Uterus (tissue), 4 donors: ENCODE data around the gene ACIN1. TPM values are rescaled to one million over a fixed set of nuclear protein-coding genes. Genes with fewer than 3 reads are reported as not detected.

Source experiments
- DNase-seq, 2 donors: peaks; one replicate each; pipeline ENCODE4 v3.0.0-alpha.2; 2019 to 2020
- H3K27ac ChIP-seq, 2 donors: fragments of 200-600 bp; sonication (generic); 1 replicate in 1 of 2; 2 replicates in 1 of 2; pipeline ENCODE4 v1.5.1; 2016 to 2018
- H3K27me3 ChIP-seq, 2 donors: fragments of 200-600 bp; sonication (generic); one replicate each; pipeline ENCODE4 v1.5.1; 2018 to 2019; ENCODE audit warnings: control low read depth in 1 of 2
- H3K36me3 ChIP-seq, 2 donors: fragments of 200-600 bp; sonication (generic); one replicate each; pipeline ENCODE4 v1.5.1; 2019; ENCODE audit warnings: control low read depth in 1 of 2
- H3K4me1 ChIP-seq, 2 donors: fragments of 200-600 bp; sonication (generic); one replicate each; pipeline ENCODE4 v1.5.1; 2018 to 2019; ENCODE audit warnings: control low read depth in 1 of 2
- H3K4me3 ChIP-seq, 2 donors: fragments of 200-600 bp; sonication (generic); 1 replicate in 1 of 2; 2 replicates in 1 of 2; pipeline ENCODE4 v1.5.1; 2018 to 2019; ENCODE audit warnings: mild to moderate bottlenecking in 1 of 2
- H3K9me3 ChIP-seq, 2 donors: fragments of 200-600 bp; sonication (generic); one replicate each; pipeline ENCODE4 v1.5.1; 2019; ENCODE audit warnings: control low read depth in 1 of 2
- POLR2A ChIP-seq, 2 donors: fragments of 450-650 bp; IDR thresholded peaks; one replicate each; pipeline ENCODE4 v1.6.1; 2016; ENCODE audit warnings: antibody characterized with exemption in 2 of 2, mild to moderate bottlenecking in 1 of 2, moderate library complexity in 1 of 2
- intact Hi-C: fragments of 100-400 bp; cut with DNase I; formaldehyde crosslinking; loops from one replicate; pipeline ENCODE4 v1.15.1; 2023; ENCODE audit warnings: low total_unique reads
- total RNA-seq, 4 donors: library from RNA; depleted of rRNA in 3 of 4; stranded (reverse); fragments of >200 nt in 3 of 4; gene quantifications; one replicate each; pipeline versions ENCODE4 v1.1.0 to v1.2.4, GENCODE V29; 2014 to 2023
- TF ChIP-seq, protein P1 (sequence below), 4 experiments: fragments of 200-600 bp in 2 of 4; fragments of 450-650 bp in 2 of 4; sonication (generic) in 2 of 4; IDR thresholded peaks; one replicate each; pipeline ENCODE4 v1.5.1; 2016 to 2019; ENCODE audit warnings: antibody characterized with exemption in 4 of 4, mild to moderate bottlenecking in 2 of 4, moderate library complexity in 1 of 4
- donor health status: DM: yes; HTN: yes; CAD: no.

ACIN1 gene
- total RNA-seq, 4 donors from 2014 or later, result 52.3 to 194 (median 77.1) TPM

DNA sequence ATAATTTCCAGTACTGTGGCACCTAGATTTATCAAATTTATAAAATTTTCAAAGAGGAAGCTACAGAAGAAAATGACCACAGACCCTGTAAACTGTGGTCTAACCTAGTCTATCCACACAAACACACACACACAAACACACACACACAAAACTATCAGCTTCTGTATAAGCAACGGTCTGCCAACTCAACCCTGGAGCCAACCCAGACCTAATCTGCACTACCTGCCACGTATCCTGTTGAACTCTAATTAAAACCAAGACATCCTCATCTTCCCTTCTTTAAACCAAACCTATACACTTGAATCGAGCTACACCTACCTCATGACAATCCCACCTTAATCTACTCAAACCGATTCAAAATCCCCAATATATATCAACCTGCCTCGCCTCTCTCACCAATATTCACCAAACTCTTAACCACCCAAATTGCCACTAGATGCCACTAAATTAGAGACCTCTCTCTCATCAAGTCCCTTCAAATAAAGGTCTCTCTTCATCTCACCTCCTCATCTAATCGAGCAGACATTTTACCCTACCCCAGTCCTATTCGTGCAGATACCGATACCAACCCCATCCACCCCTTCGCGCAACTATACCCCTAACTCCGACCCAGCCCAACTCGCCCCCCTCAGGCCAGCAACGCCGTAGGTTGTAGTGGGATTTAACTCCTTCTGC is 808 bp downstream of the ACIN1 start:
- H3K36me3 ChIP-seq, result no peaks in the 10 kb centered on the region
- TF ChIP-seq, protein P1, sequence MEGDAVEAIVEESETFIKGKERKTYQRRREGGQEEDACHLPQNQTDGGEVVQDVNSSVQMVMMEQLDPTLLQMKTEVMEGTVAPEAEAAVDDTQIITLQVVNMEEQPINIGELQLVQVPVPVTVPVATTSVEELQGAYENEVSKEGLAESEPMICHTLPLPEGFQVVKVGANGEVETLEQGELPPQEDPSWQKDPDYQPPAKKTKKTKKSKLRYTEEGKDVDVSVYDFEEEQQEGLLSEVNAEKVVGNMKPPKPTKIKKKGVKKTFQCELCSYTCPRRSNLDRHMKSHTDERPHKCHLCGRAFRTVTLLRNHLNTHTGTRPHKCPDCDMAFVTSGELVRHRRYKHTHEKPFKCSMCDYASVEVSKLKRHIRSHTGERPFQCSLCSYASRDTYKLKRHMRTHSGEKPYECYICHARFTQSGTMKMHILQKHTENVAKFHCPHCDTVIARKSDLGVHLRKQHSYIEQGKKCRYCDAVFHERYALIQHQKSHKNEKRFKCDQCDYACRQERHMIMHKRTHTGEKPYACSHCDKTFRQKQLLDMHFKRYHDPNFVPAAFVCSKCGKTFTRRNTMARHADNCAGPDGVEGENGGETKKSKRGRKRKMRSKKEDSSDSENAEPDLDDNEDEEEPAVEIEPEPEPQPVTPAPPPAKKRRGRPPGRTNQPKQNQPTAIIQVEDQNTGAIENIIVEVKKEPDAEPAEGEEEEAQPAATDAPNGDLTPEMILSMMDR (IDR thresholded peaks at IDR 0.05), result peak in 1 of 4 experiments; percentile 11
- TF ChIP-seq POLR2A (IDR thresholded peaks at IDR 0.05), result no peak

DNA sequence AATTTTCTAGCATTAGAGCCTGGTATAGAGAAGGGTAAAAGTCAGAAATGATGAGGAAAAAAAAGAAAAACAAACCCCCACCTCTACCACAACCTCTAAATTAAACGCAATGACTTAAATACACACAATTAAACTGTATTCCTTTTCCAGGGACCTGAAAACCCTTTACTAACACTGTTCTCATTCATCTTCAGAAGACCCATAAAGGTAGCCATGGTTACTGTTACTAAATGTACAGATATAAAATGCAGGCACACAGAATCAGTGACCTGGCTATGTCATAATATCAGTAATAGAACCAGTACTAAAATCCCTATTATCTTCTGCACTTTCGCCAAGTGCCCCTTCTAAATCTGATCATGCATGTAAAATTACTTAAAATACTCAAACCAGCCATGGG is 1.4 kb downstream of the ACIN1 start:
- H3K27ac ChIP-seq, result peak overlapping the region; percentile 99 to 100
- no peaks in the 10 kb centered on the region for H3K27me3 ChIP-seq
- peak overlapping the region in 1 of 2 donors; percentile 92 for H3K4me3 ChIP-seq
- H3K4me1 ChIP-seq, result no peaks in the 10 kb centered on the region
- intact Hi-C loops, result no loop called here
- H3K9me3 ChIP-seq, result no peaks in the 10 kb centered on the region
- no peaks in the 10 kb centered on the region for H3K36me3 ChIP-seq
- no peak for DNase-seq
- TF ChIP-seq, protein P1 (IDR thresholded peaks at IDR 0.05), result no peak
- no peak for TF ChIP-seq POLR2A (IDR thresholded peaks at IDR 0.05)

More for the DNA sequence above, 808 bp downstream of the ACIN1 start:
- H3K9me3 ChIP-seq, result no peaks in the 10 kb centered on the region
- no peak for DNase-seq
- H3K4me3 ChIP-seq, result peak overlapping the region; percentile 92 to 99
- intact Hi-C loops, result no loop called here
- H3K4me1 ChIP-seq, result no peaks in the 10 kb centered on the region
- no peaks in the 10 kb centered on the region for H3K27me3 ChIP-seq
- peak overlapping the region; percentile 99 to 100 for H3K27ac ChIP-seq

DNA sequence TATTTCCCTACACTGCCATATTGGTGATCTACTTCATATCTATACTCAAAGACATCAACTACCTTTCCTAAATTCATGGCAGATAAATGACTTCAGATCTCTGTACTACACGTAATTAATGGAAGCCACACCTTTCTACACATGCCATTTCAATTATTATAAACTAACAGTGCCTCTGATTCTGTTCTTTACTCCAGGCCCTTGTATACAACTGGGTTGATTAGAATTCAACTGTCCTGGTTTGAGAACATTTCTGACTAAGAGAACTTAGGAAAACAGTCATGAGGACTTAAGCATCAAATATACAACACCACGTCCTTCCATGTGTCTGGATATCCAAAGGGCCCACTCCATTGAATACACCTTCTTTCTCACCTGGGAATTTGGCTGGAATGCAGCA is 1.8 kb downstream of the ACIN1 start:
- no peak for TF ChIP-seq POLR2A (IDR thresholded peaks at IDR 0.05)
- TF ChIP-seq, protein P1 (IDR thresholded peaks at IDR 0.05), result no peak
- no peak for DNase-seq
- Histone ChIP-seq H3K4me1 (no peaks in the 10 kb centered on the region), H3K27ac (no peak overlapping the region), H3K27me3 (no peaks in the 10 kb centered on the region), H3K36me3 (no peaks in the 10 kb centered on the region), H3K4me3 (no peak overlapping the region), H3K9me3 (no peaks in the 10 kb centered on the region)
- intact Hi-C loops, result no loop called here

DNA sequence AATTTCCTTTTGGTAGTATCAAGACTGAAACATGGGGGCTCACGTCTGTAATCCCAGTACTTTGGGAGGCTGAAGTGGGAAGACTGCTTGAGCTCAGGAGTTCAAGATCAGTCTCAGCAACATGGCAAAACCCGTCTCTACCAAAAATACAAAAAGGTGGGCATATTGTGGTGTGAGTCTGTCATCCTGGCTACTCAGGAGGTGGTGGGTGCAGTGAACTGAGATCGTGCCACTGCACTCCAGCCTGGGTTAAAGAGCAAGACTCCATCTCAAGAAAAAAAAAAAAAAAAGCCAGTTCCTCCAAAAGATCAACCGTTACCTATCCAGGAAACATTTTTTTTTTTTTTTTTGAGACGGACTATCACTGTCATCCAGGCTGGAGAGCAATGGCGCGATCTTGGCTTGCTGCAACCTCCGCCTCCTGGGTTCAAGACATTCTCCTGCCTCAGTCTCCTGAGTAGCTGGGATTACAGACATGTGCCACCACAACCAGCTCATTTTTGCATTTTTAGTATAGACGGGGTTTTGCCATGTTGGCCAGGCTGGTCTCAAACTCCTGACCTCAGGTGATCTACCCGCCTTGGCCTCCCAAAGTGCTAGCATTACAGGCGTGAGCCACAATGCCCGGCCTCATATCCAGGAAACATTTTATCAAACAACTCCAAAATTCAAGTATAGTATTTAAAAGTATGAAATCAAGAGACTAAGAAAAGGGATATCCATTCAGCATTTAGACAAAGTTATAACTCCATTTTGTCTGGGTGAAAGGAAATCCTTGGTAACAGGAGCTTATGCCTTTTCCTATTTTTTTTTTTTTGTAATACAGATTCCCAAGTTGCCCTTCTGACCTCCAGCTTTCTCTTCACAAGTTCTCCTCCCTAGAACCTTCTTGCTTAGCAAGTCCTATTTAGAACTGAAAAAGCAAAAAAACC is 3.4 kb downstream of the ACIN1 start:
- no peaks in the 10 kb centered on the region for H3K36me3 ChIP-seq
- DNase-seq, result no peak

DNA sequence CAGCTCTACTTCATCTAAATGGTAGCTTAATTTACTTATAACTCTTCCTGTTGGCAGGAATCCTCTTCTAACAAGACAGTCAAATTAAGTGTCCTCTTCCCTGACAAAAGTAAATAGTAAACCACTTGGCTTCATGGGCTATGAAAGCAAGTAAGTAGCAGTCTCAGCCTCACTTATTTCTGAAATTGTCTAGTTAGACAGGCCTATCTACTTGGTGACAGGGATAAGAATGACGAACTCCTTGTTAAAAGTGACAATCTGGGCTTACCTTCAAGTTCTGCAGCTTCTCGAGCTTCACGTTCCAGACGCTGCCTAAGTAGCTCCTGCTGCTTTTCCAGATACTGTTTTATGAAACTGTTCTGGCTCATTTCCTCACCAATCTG is 4.7 kb downstream of the ACIN1 start:
- H3K4me1 ChIP-seq, result no peaks in the 10 kb centered on the region
- DNase-seq, result no peak
- no peaks in the 10 kb centered on the region for H3K9me3 ChIP-seq
- H3K27me3 ChIP-seq, result no peaks in the 10 kb centered on the region
- no peak overlapping the region for H3K27ac ChIP-seq
- TF ChIP-seq, protein P1 (IDR thresholded peaks at IDR 0.05), result no peak
- no peak for TF ChIP-seq POLR2A (IDR thresholded peaks at IDR 0.05)
- intact Hi-C loops, result no loop called here
- H3K36me3 ChIP-seq, result no peaks in the 10 kb centered on the region
- H3K4me3 ChIP-seq, result no peak overlapping the region

More for the DNA sequence above, 3.4 kb downstream of the ACIN1 start:
- no peaks in the 10 kb centered on the region for H3K4me1 ChIP-seq
- no peaks in the 10 kb centered on the region for H3K27me3 ChIP-seq
- no peaks in the 10 kb centered on the region for H3K9me3 ChIP-seq
- intact Hi-C loops, result no loop called here
- H3K4me3 ChIP-seq, result no peak overlapping the region
- no peak overlapping the region for H3K27ac ChIP-seq
- TF ChIP-seq POLR2A (IDR thresholded peaks at IDR 0.05), result no peak
